Measurements from ENCODE around the gene PRPF8.
"Not testable (repeated sequence)": the region's sequence is repeated elsewhere in the genome, so short reads cannot be mapped to it uniquely, and the experiment has no call there.

PRPF8 gene

GRCh38 chr17:1716076-1716911, 31.6 kb upstream of the PRPF8 start:
- DNase-seq: peak; percentile 94

GRCh38 chr17:1715803-1716075, 31.1 kb upstream of the PRPF8 start:
- DNase-seq: no peak

GRCh38 chr17:1714980-1715802, 30.5 kb upstream of the PRPF8 start:
- DNase-seq: no peak

- DNase-seq: no peak
These were observed 29.8 kb upstream of the PRPF8 start for GRCh38 chr17:1714427-1714979.

GRCh38 chr17:1713878-1714426, 29.3 kb upstream of the PRPF8 start:
- no peak for DNase-seq

- DNase-seq: no peak
These were observed 28.7 kb upstream of the PRPF8 start for GRCh38 chr17:1713160-1713877.

GRCh38 chr17:1712271-1712670, 27.6 kb upstream of the PRPF8 start:
- no peak for DNase-seq

GRCh38 chr17:1711804-1712203, 27.1 kb upstream of the PRPF8 start:
- no peak for DNase-seq

GRCh38 chr17:1710807-1711553, 26.3 kb upstream of the PRPF8 start:
- DNase-seq: no peak

GRCh38 chr17:1709971-1710806, 25.5 kb upstream of the PRPF8 start, which contains the start of gene TLCD2:
TSS of gene TLCD2 (minus strand) at chr17:1710377. CDS start at chr17:1710242, 135 bp downstream.
- no peak for DNase-seq

GRCh38 chr17:1709403-1709951, 24.8 kb upstream of the PRPF8 start:
- DNase-seq: no peak

- DNase-seq: not testable (repeated sequence)
These were observed 24.2 kb upstream of the PRPF8 start for GRCh38 chr17:1708791-1709346.

GRCh38 chr17:1707107-1707506, 22.4 kb upstream of the PRPF8 start:
- DNase-seq: no peak

- no peak for DNase-seq
These were observed 20.3 kb upstream of the PRPF8 start for GRCh38 chr17:1705004-1705403.

- no peak for DNase-seq
These were observed 18.4 kb upstream of the PRPF8 start for GRCh38 chr17:1703063-1703462.

GRCh38 chr17:1699891-1700290, 15.2 kb upstream of the PRPF8 start:
- DNase-seq: not testable (repeated sequence)

GRCh38 chr17:1697681-1698080, 13.0 kb upstream of the PRPF8 start:
- no peak for DNase-seq

- no peak for DNase-seq
These were observed 10.7 kb upstream of the PRPF8 start for GRCh38 chr17:1695365-1695764.

- DNase-seq: no peak
These were observed 8.7 kb upstream of the PRPF8 start for GRCh38 chr17:1693339-1693738.

- no peak for DNase-seq
These were observed 6.0 kb upstream of the PRPF8 start for GRCh38 chr17:1690544-1691221.

Measured in DMS79 (cell line).